Endothelial cell of umbilical vein (primary cell): ENCODE data around the gene GTF2B. TPM values are rescaled to one million over a fixed set of nuclear protein-coding genes. Genes with fewer than 3 reads are reported as not detected.

Experiments used
- BruUV-seq: library from RNA; stranded (reverse); fragments of 400-500 nt; replicated peaks from 2 replicates; lab custom pipeline; 2021; lab: Mats Ljungman, UMichigan
- CTCF ChIA-PET: fragments of 300-600, 350-600 bp; sonication (Branson Sonifier 250); formaldehyde crosslinking; loops from one replicate; lab custom pipeline; 2021; ENCODE audit warnings: antibody characterized with exemption, inconsistent platforms; lab: Charles Lee
- POLR2A ChIA-PET: fragments of 300-600, 350-600 bp; sonication (Branson Sonifier 250); formaldehyde crosslinking; loops from one replicate; lab custom pipeline; 2021; ENCODE audit warnings: antibody characterized with exemption, inconsistent platforms; lab: Charles Lee
- DNase-seq: peaks from one replicate; pipeline ENCODE4 v3.0.0-alpha.2; 2011; ENCODE audit warnings: low read depth, low spot score
- FAIRE-seq: peaks from 2 replicates; lab custom pipeline; 2011; peaks lifted over from hg19 to GRCh38; lab: Jason Lieb, UNC
- H2AFZ ChIP-seq: 2 replicates; pipeline ENCODE4 v1.6.0; 2012; ENCODE audit warnings: low read depth, low read length, control low read depth, inconsistent platforms
- H3K27ac ChIP-seq: 2 replicates; pipeline ENCODE4 v1.5.1; 2011; ENCODE audit warnings: low read depth, mild to moderate bottlenecking, control low read depth, low read length, moderate library complexity; ENCODE audit not compliant: insufficient read depth
- H3K27me3 ChIP-seq, 2 experiments: 2 replicates each; pipeline versions ENCODE4 v1.6.0 to v1.6.1; 2011; ENCODE audit warnings: low read length in 2 of 2, mixed read lengths in 1 of 2; ENCODE audit not compliant: control insufficient read depth in 2 of 2, insufficient read depth in 2 of 2
- H3K36me3 ChIP-seq, 2 experiments: 2 replicates in 1 of 2; 3 replicates in 1 of 2; pipeline ENCODE4 v1.5.1; 2011; ENCODE audit warnings: low read length in 2 of 2, mild to moderate bottlenecking in 1 of 2, moderate library complexity in 1 of 2; ENCODE audit not compliant: control insufficient read depth in 2 of 2, insufficient read depth in 2 of 2; ENCODE audit errors: extremely low read depth in 1 of 2
- H3K4me1 ChIP-seq: 3 replicates; pipeline ENCODE4 v1.5.1; 2011; ENCODE audit warnings: mild to moderate bottlenecking, low read length; ENCODE audit not compliant: control insufficient read depth, insufficient read depth; ENCODE audit errors: extremely low read depth
- H3K4me2 ChIP-seq: 2 replicates; pipeline ENCODE4 v1.6.1; 2011; ENCODE audit warnings: low read length, control low read depth, mixed read lengths; ENCODE audit not compliant: insufficient read depth
- H3K4me3 ChIP-seq, 3 experiments: fragments of 200-600 bp in 1 of 3; sonication (generic), shearing (Covaris generic) in 1 of 3; replicated peaks in 1 of 3; 2 replicates each; pipeline ENCODE4 v1.5.1; 2011 to 2016; ENCODE audit warnings: control low read depth in 3 of 3, low read length in 3 of 3, mild to moderate bottlenecking in 2 of 3, inconsistent platforms in 1 of 3, low read depth in 1 of 3, moderate library complexity in 1 of 3; ENCODE audit not compliant: insufficient read depth in 1 of 3
- H3K79me2 ChIP-seq: 2 replicates; pipeline ENCODE4 v1.6.0; 2012; ENCODE audit warnings: low read length, inconsistent platforms; ENCODE audit not compliant: control insufficient read depth, insufficient read depth
- H3K9ac ChIP-seq: replicated peaks from 2 replicates; pipeline ENCODE3; 2011; ENCODE audit warnings: low read length, control low read depth; ENCODE audit not compliant: insufficient read depth; ENCODE audit errors: extremely low read depth
- H3K9me1 ChIP-seq: replicated peaks from 3 replicates; pipeline ENCODE4 v1.6.0; 2011; ENCODE audit warnings: mild to moderate bottlenecking, low read length; ENCODE audit not compliant: control insufficient read depth, insufficient read depth; ENCODE audit errors: extremely low read depth
- H3K9me3 ChIP-seq: replicated peaks from 2 replicates; pipeline ENCODE4 v1.5.1; 2012; ENCODE audit warnings: low read length, inconsistent platforms; ENCODE audit not compliant: control insufficient read depth, insufficient read depth
- H4K20me1 ChIP-seq: replicated peaks from 2 replicates; pipeline ENCODE3; 2011; ENCODE audit warnings: mild to moderate bottlenecking, low read length; ENCODE audit not compliant: control insufficient read depth, insufficient read depth; ENCODE audit errors: extremely low read depth
- EZH2 ChIP-seq: IDR thresholded peaks from 2 replicates; pipeline ENCODE4 v1.6.1; 2012; ENCODE audit warnings: borderline replicate concordance, low read depth, mild to moderate bottlenecking, moderate library complexity, low read length, inconsistent platforms; ENCODE audit not compliant: severe bottlenecking
- FOS ChIP-seq: IDR thresholded peaks from 2 replicates; pipeline ENCODE4 v1.6.1; 2011; ENCODE audit warnings: mild to moderate bottlenecking, low read length, moderate library complexity, borderline replicate concordance; ENCODE audit not compliant: insufficient read depth
- GATA2 ChIP-seq: IDR thresholded peaks from 2 replicates; pipeline ENCODE4 v1.7.0; 2011; ENCODE audit warnings: low read depth, mild to moderate bottlenecking, moderate library complexity, mixed read lengths, low read length; ENCODE audit not compliant: insufficient read length, insufficient read depth
- JUN ChIP-seq: IDR thresholded peaks from 2 replicates; pipeline ENCODE4 v1.6.1; 2011; ENCODE audit warnings: borderline replicate concordance, low read depth; ENCODE audit not compliant: insufficient read length, insufficient read depth
- MYC ChIP-seq: IDR thresholded peaks from one replicate; pipeline ENCODE4 v1.6.1; 2011; ENCODE audit warnings: mild to moderate bottlenecking, low read depth, low read length
- POLR2A ChIP-seq: IDR thresholded peaks from 2 replicates; pipeline ENCODE4 v1.6.1; 2012; ENCODE audit warnings: low read depth, mild to moderate bottlenecking, control low read depth, low read length
- POLR2AphosphoS5 ChIP-seq: IDR thresholded peaks from 2 replicates; pipeline ENCODE4 v1.6.1; 2012; ENCODE audit warnings: low read depth, mild to moderate bottlenecking, control low read depth, low read length, moderate library complexity; ENCODE audit not compliant: insufficient read depth
- dilution Hi-C: fragments of 300-500 bp; cut with MboI; formaldehyde crosslinking; loops from one replicate; pipeline ENCODE4 v1.15.0; 2019; ENCODE audit warnings: low sequenced_read_pairs; ENCODE audit not compliant: extremely low pct_ligation_motif_present
- intact Hi-C: fragments of 100-400 bp; cut with micrococcal nuclease; formaldehyde crosslinking; loops from one replicate; pipeline ENCODE4 v1.10.0; 2022
- polyA plus RNA-seq, 4 experiments: library from polyadenylated mRNA; depleted of rRNA in 3 of 4; stranded (reverse) in 3 of 4; unstranded in 1 of 4; fragments of >200 nt; gene quantifications; 2 replicates each; pipeline versions ENCODE4 v1.2.1 to v1.2.3, GENCODE V29; 2011 to 2012; ENCODE audit warnings: missing spikeins in 1 of 4
- total RNA-seq: library from RNA; stranded (reverse); gene quantifications from 2 replicates; pipeline ENCODE4 v1.2.3, GENCODE V29; 2021
- TF ChIP-seq, protein P1 (sequence below), 2 donors: IDR thresholded peaks; 1 replicate in 1 of 2; 2 replicates in 1 of 2; pipeline ENCODE4 v1.5.1; 2011; ENCODE audit warnings: low read length in 2 of 2, mild to moderate bottlenecking in 2 of 2, moderate library complexity in 2 of 2, control low read depth in 1 of 2, inconsistent platforms in 1 of 2, low read depth in 1 of 2; ENCODE audit not compliant: insufficient read depth in 1 of 2; ENCODE audit errors: extremely low read depth in 1 of 2
- TF ChIP-seq, protein P2 (sequence below): IDR thresholded peaks from 2 replicates; pipeline ENCODE4 v1.6.1; 2011; ENCODE audit not compliant: insufficient read depth, insufficient read length

The GTF2B gene
- total and polyA plus RNA-seq, 2 donors (not counting 3 experiments of a cell fraction or from before 2014, with no cell fraction given) = 19.8 to 20.0 TPM

DNA sequence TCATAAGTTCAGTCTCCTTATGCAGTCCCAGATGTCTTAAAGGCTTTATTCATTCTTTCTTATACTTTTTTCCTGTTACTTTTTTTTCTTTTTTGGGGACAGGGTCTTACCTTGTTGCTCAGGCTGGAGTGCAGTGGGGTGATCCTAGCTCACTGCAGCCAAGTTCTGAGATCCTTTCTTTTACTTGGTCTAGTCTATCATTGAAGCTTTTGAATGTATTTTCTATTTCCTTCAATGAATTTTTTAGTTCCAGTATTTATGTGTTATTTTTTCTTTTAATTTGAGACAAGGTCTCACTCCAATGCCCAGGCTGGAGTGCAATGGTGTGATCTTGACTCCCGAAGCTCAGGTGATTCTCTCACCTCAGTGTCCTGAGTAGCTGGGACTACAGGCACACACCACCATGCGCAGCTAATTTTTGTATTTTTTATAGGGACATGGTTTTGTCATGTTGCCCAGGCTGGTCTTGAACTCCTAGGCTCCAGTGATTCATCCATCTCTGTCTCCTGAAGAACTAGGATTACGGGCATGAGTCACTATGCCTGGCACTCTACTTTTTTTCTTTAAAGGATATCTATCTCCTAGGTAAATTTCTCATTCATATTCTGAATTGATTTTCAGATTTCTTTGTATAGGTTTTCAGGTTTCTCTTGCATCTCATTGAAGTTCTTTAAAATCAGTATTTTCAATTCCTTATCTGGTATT lies 26.1 kb upstream of the GTF2B start:
- Histone ChIP-seq H4K20me1 (no peaks in the 10 kb centered on the region), H3K4me3 (no peak overlapping the region), H3K27ac (no peak overlapping the region), H3K9me1 (no peaks in the 10 kb centered on the region), H3K4me2 (no peak overlapping the region), H3K27me3 (no peaks in the 10 kb centered on the region), H3K36me3 (no peaks in the 10 kb centered on the region), H2AFZ (no peak overlapping the region), H3K79me2 (no peaks in the 10 kb centered on the region), H3K9me3 (no peaks in the 10 kb centered on the region), H3K4me1 (no peaks in the 10 kb centered on the region), H3K9ac (no peak overlapping the region)
- TF ChIP-seq, protein P1, sequence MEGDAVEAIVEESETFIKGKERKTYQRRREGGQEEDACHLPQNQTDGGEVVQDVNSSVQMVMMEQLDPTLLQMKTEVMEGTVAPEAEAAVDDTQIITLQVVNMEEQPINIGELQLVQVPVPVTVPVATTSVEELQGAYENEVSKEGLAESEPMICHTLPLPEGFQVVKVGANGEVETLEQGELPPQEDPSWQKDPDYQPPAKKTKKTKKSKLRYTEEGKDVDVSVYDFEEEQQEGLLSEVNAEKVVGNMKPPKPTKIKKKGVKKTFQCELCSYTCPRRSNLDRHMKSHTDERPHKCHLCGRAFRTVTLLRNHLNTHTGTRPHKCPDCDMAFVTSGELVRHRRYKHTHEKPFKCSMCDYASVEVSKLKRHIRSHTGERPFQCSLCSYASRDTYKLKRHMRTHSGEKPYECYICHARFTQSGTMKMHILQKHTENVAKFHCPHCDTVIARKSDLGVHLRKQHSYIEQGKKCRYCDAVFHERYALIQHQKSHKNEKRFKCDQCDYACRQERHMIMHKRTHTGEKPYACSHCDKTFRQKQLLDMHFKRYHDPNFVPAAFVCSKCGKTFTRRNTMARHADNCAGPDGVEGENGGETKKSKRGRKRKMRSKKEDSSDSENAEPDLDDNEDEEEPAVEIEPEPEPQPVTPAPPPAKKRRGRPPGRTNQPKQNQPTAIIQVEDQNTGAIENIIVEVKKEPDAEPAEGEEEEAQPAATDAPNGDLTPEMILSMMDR (IDR thresholded peaks at IDR 0.05; ENCODE audit: extremely low read depth in 1 of 2, insufficient read depth in 1 of 2, low read depth in 1 of 2, low read length in 2 of 2) = no peak
- TF ChIP-seq EZH2 (no peak), POLR2A (no peak), POLR2AphosphoS5 (no peak), FOS (no peak), GATA2 (no peak), MYC (no peak), JUN (no peak)
- TF ChIP-seq, protein P2, sequence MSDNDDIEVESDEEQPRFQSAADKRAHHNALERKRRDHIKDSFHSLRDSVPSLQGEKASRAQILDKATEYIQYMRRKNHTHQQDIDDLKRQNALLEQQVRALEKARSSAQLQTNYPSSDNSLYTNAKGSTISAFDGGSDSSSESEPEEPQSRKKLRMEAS = no peak
- DNase-seq (no peak), FAIRE-seq (no peak)
- CTCF ChIA-PET = no interaction called here
- dilution Hi-C loops (no loop called here), intact Hi-C loops (no loop called here)
- BruUV-seq = no TSS peak
- POLR2A ChIA-PET = no interaction called here
